Measurements from ENCODE around the gene TMEM117. TPM values are rescaled to one million over a fixed set of nuclear protein-coding genes. Genes with fewer than 3 reads are reported as not detected.

TMEM117 gene
- total and polyA plus RNA-seq, 7 donors, result 1.9 to 4.7 (median 3.9) TPM

GRCh38 chr12:44253338-44253856, 417.5 kb downstream of the TMEM117 start:
- DNase-seq (no peak), ATAC-seq (no peak)
- WGBS, 3 donors, result 48 to 68% (median 63%) methylated on average over 2 of the region's 2 CpGs
- intact Hi-C loops (cut with DNase I), result no loop called here
- no peaks in the 10 kb centered on the region for H3K9me3 ChIP-seq
- no peaks in the 10 kb centered on the region for H3K27me3 ChIP-seq (ENCODE audit: insufficient read depth in 3 of 3, low read length in 2 of 3)
- no peak overlapping the region for H3K27ac ChIP-seq
- H3K4me1 ChIP-seq, result no peaks in the 10 kb centered on the region
- TF ChIP-seq CTCF (IDR thresholded peaks at IDR 0.05), result no peak
- no peaks in the 10 kb centered on the region for H3K36me3 ChIP-seq (ENCODE audit: insufficient read depth in 1 of 2, low read depth in 1 of 2)
- no peak overlapping the region for H3K4me3 ChIP-seq

- Histone ChIP-seq H3K4me1 (no peaks in the 10 kb centered on the region), H3K9me3 (no peaks in the 10 kb centered on the region), H3K4me3 (no peak overlapping the region), H3K27me3 (ENCODE audit: insufficient read depth in 3 of 3, low read length in 2 of 3) (no peaks in the 10 kb centered on the region), H3K27ac (no peak overlapping the region), H3K36me3 (ENCODE audit: insufficient read depth in 1 of 2, low read depth in 1 of 2) (no peaks in the 10 kb centered on the region)
- no peak for TF ChIP-seq CTCF (IDR thresholded peaks at IDR 0.05)
- no peak for ATAC-seq
- intact Hi-C loops (cut with DNase I), result no loop called here
- no peak for DNase-seq
- WGBS, 3 donors, result 84 to 97% (median 95%) methylated on average over 1 of the region's 1 CpG
Observed at GRCh38 chr12:44258246-44258645, 422.4 kb downstream of the TMEM117 start.

- H3K36me3 ChIP-seq (ENCODE audit: insufficient read depth in 1 of 2, low read depth in 1 of 2), result no peaks in the 10 kb centered on the region
Observed at GRCh38 chr12:44259890-44260289, 424.0 kb downstream of the TMEM117 start.

GRCh38 chr12:44260581-44260980, 424.7 kb downstream of the TMEM117 start:
- WGBS, 3 donors, result 97 to 100% (median 97%) methylated on average over 1 of the region's 1 CpG
- Histone ChIP-seq H3K4me3 (no peak overlapping the region), H3K27me3 (ENCODE audit: insufficient read depth in 3 of 3, low read length in 2 of 3) (no peaks in the 10 kb centered on the region), H3K4me1 (no peaks in the 10 kb centered on the region), H3K9me3 (no peaks in the 10 kb centered on the region), H3K36me3 (ENCODE audit: insufficient read depth in 1 of 2, low read depth in 1 of 2) (no peaks in the 10 kb centered on the region), H3K27ac (no peak overlapping the region)
- no peak for ATAC-seq
- TF ChIP-seq CTCF (IDR thresholded peaks at IDR 0.05), result no peak
- intact Hi-C loops (cut with DNase I), result no loop called here
- DNase-seq, result no peak

More at GRCh38 chr12:44259890-44260289, 424.0 kb downstream of the TMEM117 start:
- no peak for ATAC-seq
- no peaks in the 10 kb centered on the region for H3K9me3 ChIP-seq
- intact Hi-C loops (cut with DNase I), result no loop called here
- no peak overlapping the region for H3K27ac ChIP-seq
- no peak for TF ChIP-seq CTCF (IDR thresholded peaks at IDR 0.05)
- H3K27me3 ChIP-seq (ENCODE audit: insufficient read depth in 3 of 3, low read length in 2 of 3), result no peaks in the 10 kb centered on the region
- no peak for DNase-seq
- H3K4me1 ChIP-seq, result no peaks in the 10 kb centered on the region
- WGBS, 3 donors, result 95 to 98% (median 96%) methylated on average over 6 of the region's 6 CpGs
- H3K4me3 ChIP-seq, result no peak overlapping the region

GRCh38 chr12:44285321-44285960, 449.6 kb downstream of the TMEM117 start:
- Histone ChIP-seq H3K36me3 (ENCODE audit: insufficient read depth in 1 of 2, low read depth in 1 of 2) (no peaks in the 10 kb centered on the region), H3K27me3 (ENCODE audit: insufficient read depth in 3 of 3, low read length in 2 of 3) (no peaks in the 10 kb centered on the region), H3K27ac (no peak overlapping the region), H3K9me3 (peaks cover 6% of the 10 kb centered on the region), H3K4me1 (no peaks in the 10 kb centered on the region), H3K4me3 (no peak overlapping the region)
- 32 to 42% (median 40%) methylated on average over 3 of the region's 3 CpGs for WGBS, 3 donors
- no peak for TF ChIP-seq CTCF (IDR thresholded peaks at IDR 0.05)
- DNase-seq (no peak), ATAC-seq (no peak)
- intact Hi-C loops (cut with DNase I), result no loop called here

All from psoas muscle (tissue), 8 donors.